HepG2 (cell line): ENCODE measurements around the gene ARL17B. TPM values are rescaled to one million over a fixed set of nuclear protein-coding genes. Genes with fewer than 3 reads are reported as not detected.

Source experiments
- ARNT2 ChIP-seq: sonication (generic); formaldehyde crosslinking; IDR thresholded peaks from 2 replicates; pipeline ENCODE4 v1.8.0; 2022; ENCODE audit warnings: mild to moderate bottlenecking, low read depth, missing genetic modification reagents, moderate library complexity
- ASH2L ChIP-seq: fragments of 300-600, 200-600 bp; sonication (generic); IDR thresholded peaks from 2 replicates; pipeline ENCODE4 v1.7.0; 2017; ENCODE audit warnings: low read depth, mild to moderate bottlenecking, moderate library complexity, mixed read lengths, low read length; ENCODE audit not compliant: insufficient read length
- KDM5B ChIP-seq: sonication (generic); formaldehyde crosslinking; IDR thresholded peaks from 2 replicates; pipeline ENCODE4 v1.4.0; 2020; ENCODE audit warnings: missing genetic modification reagents, mild to moderate bottlenecking, borderline replicate concordance
- KLF16 ChIP-seq, 2 experiments: sonication (generic) in 1 of 2; formaldehyde crosslinking in 1 of 2; IDR thresholded peaks; 2 replicates each; pipeline versions ENCODE4 v1.6.1 to v1.8.0; 2016 to 2023; ENCODE audit warnings: missing genetic modification reagents in 2 of 2, missing compliant biosample characterization in 1 of 2
- MAF1 ChIP-seq: sonication (generic); formaldehyde crosslinking; IDR thresholded peaks from 2 replicates; pipeline ENCODE4 v1.5.0; 2020; ENCODE audit warnings: missing genetic modification reagents, borderline replicate concordance
- MZF1 ChIP-seq: sonication (generic); formaldehyde crosslinking; IDR thresholded peaks from 2 replicates; pipeline ENCODE4 v1.8.1; 2023; ENCODE audit warnings: mild to moderate bottlenecking, missing genetic modification reagents, borderline replicate concordance
- PITX1 ChIP-seq: sonication (generic); formaldehyde crosslinking; IDR thresholded peaks from 2 replicates; pipeline ENCODE4 v1.5.1; 2020; ENCODE audit warnings: mild to moderate bottlenecking, missing genetic modification reagents
- RCOR2 ChIP-seq: IDR thresholded peaks from 2 replicates; pipeline ENCODE4 v1.6.1; 2016; ENCODE audit warnings: missing biosample characterization, missing genetic modification reagents
- REXO4 ChIP-seq: sonication (generic); formaldehyde crosslinking; IDR thresholded peaks from 2 replicates; pipeline ENCODE4 v1.8.0; 2022; ENCODE audit warnings: missing genetic modification reagents, mild to moderate bottlenecking, borderline replicate concordance
- SSRP1 ChIP-seq: IDR thresholded peaks from 2 replicates; pipeline ENCODE4 v1.6.1; 2016; ENCODE audit warnings: control low read depth
- ZMAT3 ChIP-seq: sonication (generic); formaldehyde crosslinking; conservative IDR thresholded peaks from 2 replicates; pipeline ENCODE4 v1.7.0; 2021; ENCODE audit warnings: missing genetic modification reagents
- ZNF253 ChIP-seq: sonication (generic); formaldehyde crosslinking; IDR thresholded peaks from 2 replicates; pipeline ENCODE4 v1.8.0; 2022; ENCODE audit warnings: mild to moderate bottlenecking, missing genetic modification reagents, borderline replicate concordance
- ZNF747 ChIP-seq: sonication (generic); formaldehyde crosslinking; IDR thresholded peaks from 2 replicates; pipeline ENCODE4 v1.8.1; 2023; ENCODE audit warnings: missing genetic modification reagents, mild to moderate bottlenecking, borderline replicate concordance
- ZNF766 ChIP-seq: sonication (generic); formaldehyde crosslinking; IDR thresholded peaks from 2 replicates; pipeline ENCODE4 v1.5.0; 2020; ENCODE audit warnings: missing genetic modification reagents, borderline replicate concordance
- ZNF816 ChIP-seq: sonication (generic); formaldehyde crosslinking; IDR thresholded peaks from 2 replicates; pipeline ENCODE4 v1.8.0; 2022; ENCODE audit warnings: missing genetic modification reagents, mild to moderate bottlenecking, borderline replicate concordance
- ZSCAN21 ChIP-seq: sonication (generic); formaldehyde crosslinking; IDR thresholded peaks from 2 replicates; pipeline ENCODE4 v1.8.0; 2022; ENCODE audit warnings: mild to moderate bottlenecking, missing genetic modification reagents, moderate library complexity, borderline replicate concordance
- polyA plus RNA-seq, 8 experiments: library from polyadenylated mRNA; depleted of rRNA in 3 of 8; stranded (reverse) in 7 of 8; unstranded in 1 of 8; fragments of >200 nt; fragmentation: Illumina TruSeq in 4 of 8; extraction: Trizol in 4 of 8; gene quantifications; 2 replicates each; pipeline versions ENCODE4 v1.2.1 to v1.2.3, GENCODE V29; 2011 to 2016; ENCODE audit warnings: low read depth in 4 of 8, missing spikeins in 1 of 8, mixed read lengths in 1 of 8; ENCODE audit not compliant: insufficient read depth in 1 of 8
- total RNA-seq, 5 experiments: library from RNA; depleted of rRNA; stranded (reverse); fragments of >200 nt; fragmentation: Illumina TruSeq; extraction: Trizol; gene quantifications; 2 replicates each; pipeline ENCODE4 v1.2.3, GENCODE V29; 2016; ENCODE audit warnings: low read depth in 1 of 5
- TF ChIP-seq, protein P1 (sequence below): sonication (generic); formaldehyde crosslinking; IDR thresholded peaks from 2 replicates; pipeline ENCODE4 v1.9.0; 2022; ENCODE audit warnings: missing genetic modification reagents, mild to moderate bottlenecking, borderline replicate concordance
- TF ChIP-seq, protein P2 (sequence below): sonication (generic); formaldehyde crosslinking; IDR thresholded peaks from 2 replicates; pipeline ENCODE4 v1.4.0; 2020; ENCODE audit warnings: missing genetic modification reagents; ENCODE audit errors: not compliant biosample characterization
- TF ChIP-seq, protein P3 (sequence below): sonication (generic); formaldehyde crosslinking; IDR thresholded peaks from 2 replicates; pipeline ENCODE4 v1.4.0; 2020; ENCODE audit warnings: missing genetic modification reagents, borderline replicate concordance
- TF ChIP-seq, protein P4 (sequence below): sonication (generic); formaldehyde crosslinking; IDR thresholded peaks from 2 replicates; pipeline ENCODE4 v1.8.1; 2023; ENCODE audit warnings: mild to moderate bottlenecking, missing genetic modification reagents, borderline replicate concordance

ARL17B gene
- total and polyA plus RNA-seq, 2 of the 13 experiments (the other 11 are each of a cell fraction or from before 2014, with no cell fraction given): 14.2 to 25.8 TPM

DNA sequence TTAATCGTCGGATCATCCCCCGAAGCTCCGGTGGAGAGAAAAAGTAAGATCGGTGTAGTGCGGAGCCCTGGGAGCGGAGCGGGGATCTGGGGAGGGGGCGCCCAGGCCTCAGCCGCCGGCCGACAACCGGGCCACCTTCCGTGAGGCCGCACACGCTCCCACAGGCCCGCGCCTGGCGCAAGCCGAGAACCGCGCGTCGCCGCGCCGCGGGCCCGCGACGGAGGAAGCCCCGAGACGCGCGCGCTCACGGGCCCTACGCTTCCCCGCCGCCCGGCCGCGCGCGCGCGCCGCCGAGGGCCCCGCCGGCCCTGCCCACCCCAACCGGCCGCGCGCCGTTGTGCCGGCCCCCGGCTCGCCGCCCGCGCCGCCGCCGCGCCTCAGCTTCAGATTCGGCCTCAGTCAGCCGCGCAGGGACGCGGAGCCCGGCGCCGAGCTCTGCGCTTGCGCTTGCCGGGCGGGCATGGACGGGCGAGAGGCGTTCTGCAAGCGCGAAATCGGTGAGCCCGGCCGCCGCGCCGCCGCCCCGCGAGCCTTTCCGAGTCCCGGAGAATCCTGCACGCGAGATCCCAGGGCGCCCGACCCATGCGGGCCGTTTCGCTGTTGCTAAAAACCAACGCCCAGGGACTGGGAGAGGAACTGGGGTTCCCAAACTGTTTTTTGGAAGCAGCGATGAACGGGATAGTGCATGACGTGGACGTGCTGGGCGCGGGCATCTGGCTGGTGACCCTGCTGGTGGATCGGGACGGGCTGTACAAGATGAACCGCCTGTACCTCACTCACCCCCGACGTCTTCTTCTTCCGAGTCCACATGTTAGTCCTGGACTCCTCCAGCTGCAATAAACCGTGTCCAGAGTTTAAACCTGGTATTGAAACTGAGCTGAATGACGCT, 94.7 kb downstream of the ARL17B start (continued):
- TF ChIP-seq KDM5B (CRISPR knock-in tag) (peak; percentile 77; the same call in 1 of the 2 replicates), ARNT2 (CRISPR knock-in tag) (peak; percentile 81; the same call in 1 of the 2 replicates), ZNF816 (no peak), ASH2L (peak; percentile 57), ZNF253 (no peak), RCOR2 (CRISPR knock-in tag) (no peak; the same call in 1 of the 2 replicates), MZF1 (CRISPR knock-in tag) (0 out of 2 replicates have a peak, but pooled peaks have one; percentile 63), MAF1 (CRISPR knock-in tag) (0 out of 2 replicates have a peak, but pooled peaks have one; percentile 55), ZNF747 (CRISPR knock-in tag) (no peak), REXO4 (CRISPR knock-in tag) (peak; percentile 48; the same call in 1 of the 2 replicates), SSRP1 (no peak), PITX1 (CRISPR knock-in tag) (peak; percentile 74), ZSCAN21 (CRISPR knock-in tag) (no peak; the same call in 1 of the 2 replicates), KLF16 (CRISPR knock-in tag; IDR thresholded peaks at IDR 0.05) (peak in 1 of 2 experiments; percentile 43; a peak in 1 of 4 replicates), ZMAT3 (0 out of 2 replicates have a peak, but pooled peaks have one; percentile 53), ZNF766 (CRISPR knock-in tag) (0 out of 2 replicates have a peak, but pooled peaks have one; percentile 34)
- TF ChIP-seq, protein P1, sequence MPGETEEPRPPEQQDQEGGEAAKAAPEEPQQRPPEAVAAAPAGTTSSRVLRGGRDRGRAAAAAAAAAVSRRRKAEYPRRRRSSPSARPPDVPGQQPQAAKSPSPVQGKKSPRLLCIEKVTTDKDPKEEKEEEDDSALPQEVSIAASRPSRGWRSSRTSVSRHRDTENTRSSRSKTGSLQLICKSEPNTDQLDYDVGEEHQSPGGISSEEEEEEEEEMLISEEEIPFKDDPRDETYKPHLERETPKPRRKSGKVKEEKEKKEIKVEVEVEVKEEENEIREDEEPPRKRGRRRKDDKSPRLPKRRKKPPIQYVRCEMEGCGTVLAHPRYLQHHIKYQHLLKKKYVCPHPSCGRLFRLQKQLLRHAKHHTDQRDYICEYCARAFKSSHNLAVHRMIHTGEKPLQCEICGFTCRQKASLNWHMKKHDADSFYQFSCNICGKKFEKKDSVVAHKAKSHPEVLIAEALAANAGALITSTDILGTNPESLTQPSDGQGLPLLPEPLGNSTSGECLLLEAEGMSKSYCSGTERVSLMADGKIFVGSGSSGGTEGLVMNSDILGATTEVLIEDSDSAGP (CRISPR knock-in tag): peak; percentile 77
- TF ChIP-seq, protein P2, sequence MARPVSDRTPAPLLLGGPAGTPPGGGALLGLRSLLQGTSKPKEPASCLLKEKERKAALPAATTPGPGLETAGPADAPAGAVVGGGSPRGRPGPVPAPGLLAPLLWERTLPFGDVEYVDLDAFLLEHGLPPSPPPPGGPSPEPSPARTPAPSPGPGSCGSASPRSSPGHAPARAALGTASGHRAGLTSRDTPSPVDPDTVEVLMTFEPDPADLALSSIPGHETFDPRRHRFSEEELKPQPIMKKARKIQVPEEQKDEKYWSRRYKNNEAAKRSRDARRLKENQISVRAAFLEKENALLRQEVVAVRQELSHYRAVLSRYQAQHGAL: peak; percentile 70
- TF ChIP-seq, protein P3, sequence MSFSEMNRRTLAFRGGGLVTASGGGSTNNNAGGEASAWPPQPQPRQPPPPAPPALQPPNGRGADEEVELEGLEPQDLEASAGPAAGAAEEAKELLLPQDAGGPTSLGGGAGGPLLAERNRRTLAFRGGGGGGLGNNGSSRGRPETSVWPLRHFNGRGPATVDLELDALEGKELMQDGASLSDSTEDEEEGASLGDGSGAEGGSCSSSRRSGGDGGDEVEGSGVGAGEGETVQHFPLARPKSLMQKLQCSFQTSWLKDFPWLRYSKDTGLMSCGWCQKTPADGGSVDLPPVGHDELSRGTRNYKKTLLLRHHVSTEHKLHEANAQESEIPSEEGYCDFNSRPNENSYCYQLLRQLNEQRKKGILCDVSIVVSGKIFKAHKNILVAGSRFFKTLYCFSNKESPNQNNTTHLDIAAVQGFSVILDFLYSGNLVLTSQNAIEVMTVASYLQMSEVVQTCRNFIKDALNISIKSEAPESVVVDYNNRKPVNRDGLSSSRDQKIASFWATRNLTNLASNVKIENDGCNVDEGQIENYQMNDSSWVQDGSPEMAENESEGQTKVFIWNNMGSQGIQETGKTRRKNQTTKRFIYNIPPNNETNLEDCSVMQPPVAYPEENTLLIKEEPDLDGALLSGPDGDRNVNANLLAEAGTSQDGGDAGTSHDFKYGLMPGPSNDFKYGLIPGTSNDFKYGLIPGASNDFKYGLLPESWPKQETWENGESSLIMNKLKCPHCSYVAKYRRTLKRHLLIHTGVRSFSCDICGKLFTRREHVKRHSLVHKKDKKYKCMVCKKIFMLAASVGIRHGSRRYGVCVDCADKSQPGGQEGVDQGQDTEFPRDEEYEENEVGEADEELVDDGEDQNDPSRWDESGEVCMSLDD: no peak
- TF ChIP-seq, protein P4, sequence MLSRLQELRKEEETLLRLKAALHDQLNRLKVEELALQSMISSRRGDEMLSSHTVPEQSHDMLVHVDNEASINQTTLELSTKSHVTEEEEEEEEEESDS: peak; percentile 81; the same call in 1 of the 2 replicates
